DND-41 (cell line): ENCODE results near the gene DCTD.

Source experiments
- CTCF ChIP-seq: IDR thresholded peaks from 2 replicates; pipeline ENCODE4 v1.5.1; 2012; ENCODE audit warnings: borderline replicate concordance, low read length, moderate library complexity, mild to moderate bottlenecking; ENCODE audit not compliant: poor library complexity, severe bottlenecking; ENCODE audit errors: extremely low read depth
- EZH2 ChIP-seq: IDR thresholded peaks from 3 replicates; pipeline ENCODE4 v1.6.1; 2012; ENCODE audit warnings: borderline replicate concordance, low read depth, mild to moderate bottlenecking, moderate library complexity, low read length, inconsistent platforms; ENCODE audit not compliant: severe bottlenecking

- TF ChIP-seq CTCF, result no peak
- no peak for TF ChIP-seq EZH2
Observed at GRCh38 chr4:182918044-182918607, 940 bp upstream of the DCTD start.
